A204.1 (cell line): ENCODE measurements around the gene ADORA2A.

Source experiments
- FAIRE-seq: peaks from 2 replicates; lab custom pipeline; 2012; peaks lifted over from hg19 to GRCh38; lab: Jason Lieb, UNC

ADORA2A gene

DNA sequence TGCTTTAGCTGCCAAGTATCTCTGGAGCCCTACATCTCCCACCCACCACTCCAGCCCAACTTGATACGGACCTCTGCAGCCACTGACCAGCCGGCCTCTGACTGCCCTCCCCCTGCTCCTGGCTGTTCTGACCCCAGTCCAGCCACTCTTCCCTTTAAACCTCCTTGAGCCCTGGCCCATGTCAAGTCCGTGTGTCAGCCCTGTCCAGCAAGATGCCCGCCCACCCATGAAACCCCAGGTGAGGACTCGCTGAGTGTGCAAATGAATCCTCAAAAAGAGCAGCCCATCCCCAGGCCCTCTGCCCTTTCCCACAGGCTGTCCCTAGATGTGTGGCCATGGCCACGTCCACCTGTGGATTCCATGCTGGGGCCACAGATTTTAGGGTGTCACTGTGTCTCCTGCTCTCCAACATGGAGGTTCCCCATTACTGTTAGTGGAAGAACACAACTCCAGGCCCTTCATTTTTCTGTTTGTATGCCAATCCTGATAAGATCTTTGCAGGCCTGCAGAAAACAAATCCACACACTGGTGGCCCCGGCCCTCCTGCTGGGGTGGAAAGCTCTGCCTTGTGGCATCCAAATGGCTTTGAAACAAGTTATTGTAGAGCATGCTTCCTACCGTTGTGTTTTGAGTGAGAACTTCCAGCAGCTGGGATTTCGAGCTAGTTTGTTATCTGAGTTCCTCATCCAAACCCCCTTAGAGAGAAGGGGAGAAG lies 22.7 kb upstream of the ADORA2A start:
- no peak for FAIRE-seq

DNA sequence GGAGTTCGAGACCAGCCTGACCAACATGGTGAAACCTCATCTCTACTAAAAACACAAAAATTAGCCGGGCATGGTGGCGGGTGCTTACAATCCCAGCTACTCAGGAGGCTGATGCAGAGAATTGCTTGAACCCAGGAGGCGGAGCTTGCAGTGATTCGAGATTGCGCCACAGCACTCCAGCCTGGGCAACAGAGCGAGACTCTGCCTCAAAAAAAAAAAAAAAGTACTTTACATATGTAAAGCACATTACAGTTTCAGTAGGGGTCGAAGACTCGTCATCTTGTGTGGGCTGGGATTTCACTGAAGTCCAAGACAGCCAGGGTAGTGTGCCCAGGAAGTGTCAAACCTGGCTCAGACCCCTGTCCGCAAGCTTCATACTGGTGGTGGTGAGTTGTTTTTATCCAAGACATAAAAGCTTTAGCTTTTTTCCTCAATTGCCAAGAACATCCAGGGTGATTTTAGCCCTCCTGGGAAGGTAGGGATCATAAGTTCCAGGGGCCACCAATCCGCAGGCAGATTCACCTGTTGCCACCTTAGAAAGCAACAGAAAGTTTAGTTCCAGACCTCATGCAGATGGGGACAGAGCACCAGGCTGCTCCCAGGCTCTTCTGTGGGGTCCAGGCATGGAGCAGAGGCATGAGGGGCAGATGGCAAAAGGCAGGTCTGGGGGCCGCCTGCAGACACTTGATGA lies 21.6 kb upstream of the ADORA2A start:
- no peak for FAIRE-seq

DNA sequence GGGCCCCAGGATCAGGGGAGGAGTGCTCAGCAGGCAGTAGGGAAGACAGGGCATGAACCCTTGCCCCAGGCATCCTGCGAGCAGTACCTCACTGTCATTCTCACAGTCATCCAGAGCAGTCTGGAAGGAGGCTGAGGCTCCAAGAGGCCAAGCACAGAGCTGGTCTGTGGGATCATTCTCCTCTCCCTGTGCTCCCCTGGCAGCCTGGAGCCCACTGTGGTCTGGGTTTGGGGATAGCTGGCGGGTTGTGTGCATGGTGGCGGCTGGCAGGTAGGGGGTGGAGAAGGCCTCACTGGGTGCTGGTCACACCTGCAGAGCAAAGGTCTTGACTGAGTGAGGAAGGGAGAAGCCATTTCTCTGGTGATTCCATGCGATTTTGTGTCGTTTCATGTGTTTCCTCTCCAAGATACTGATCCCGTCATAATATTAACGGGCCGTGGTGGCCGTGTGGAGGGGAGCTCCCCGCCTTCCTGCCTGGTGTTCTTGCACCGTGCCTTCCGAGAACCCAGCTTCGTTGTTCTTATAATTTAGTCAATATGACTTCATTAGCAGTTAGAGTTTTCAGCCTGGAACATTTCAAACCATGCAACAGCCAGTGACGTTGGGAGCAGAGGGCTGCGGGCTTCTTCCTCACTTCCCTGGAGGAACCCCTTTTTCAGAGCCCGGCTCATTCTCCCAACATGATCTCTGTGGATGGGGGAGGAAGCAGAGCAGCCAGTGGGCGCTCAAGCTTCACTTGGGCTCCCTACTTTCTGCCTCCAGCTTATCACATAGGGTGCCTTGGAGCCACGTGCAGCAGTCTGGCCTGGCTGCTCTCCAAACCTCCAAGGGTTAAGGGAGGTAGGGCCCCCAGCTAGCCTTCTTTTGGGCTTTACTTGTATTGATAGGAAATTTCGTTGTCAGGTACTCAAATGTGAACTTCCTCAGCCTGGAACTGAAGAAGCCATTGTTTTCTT lies 20.8 kb upstream of the ADORA2A start:
- no peak for FAIRE-seq

DNA sequence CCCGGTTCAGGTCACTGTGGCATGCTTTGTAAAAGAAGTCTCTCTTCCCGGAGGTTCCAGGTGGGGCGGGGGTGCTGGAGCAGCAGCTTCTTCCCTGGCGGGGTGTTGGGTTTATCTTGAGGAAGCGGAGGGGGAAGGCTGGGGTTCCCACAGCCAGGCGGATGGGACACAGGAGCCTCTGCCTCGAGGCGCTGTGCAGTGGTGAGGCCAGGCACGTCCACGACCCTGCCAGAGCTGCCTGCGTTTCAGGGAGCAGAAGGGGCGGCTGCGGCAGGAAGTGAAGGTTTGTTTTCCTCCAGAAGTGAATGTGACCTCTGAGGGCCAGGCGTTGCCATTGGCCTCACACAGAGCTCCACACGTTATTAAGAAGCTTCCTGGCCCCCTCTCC lies 20.1 kb upstream of the ADORA2A start:
- FAIRE-seq: no peak

DNA sequence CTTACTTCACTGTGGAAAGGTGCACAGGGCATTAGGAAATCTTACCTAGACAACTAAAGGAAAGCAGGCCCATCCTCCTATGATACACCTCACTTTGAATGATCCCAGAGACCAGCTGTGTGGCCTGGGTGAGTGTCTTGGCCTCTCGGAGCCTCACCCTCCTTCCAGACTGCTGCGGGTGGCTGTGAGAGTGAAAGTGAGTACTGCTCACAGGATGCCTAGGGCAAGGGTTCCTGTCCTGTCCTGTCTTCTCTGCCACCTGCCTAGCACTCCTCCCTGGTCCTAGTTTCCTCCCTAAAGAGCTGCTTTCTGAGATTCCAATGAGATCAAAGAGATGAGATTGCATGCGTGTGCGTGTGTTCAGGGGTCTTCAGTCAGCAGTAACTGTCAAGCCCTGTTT lies 19.5 kb upstream of the ADORA2A start:
- FAIRE-seq: no peak

DNA sequence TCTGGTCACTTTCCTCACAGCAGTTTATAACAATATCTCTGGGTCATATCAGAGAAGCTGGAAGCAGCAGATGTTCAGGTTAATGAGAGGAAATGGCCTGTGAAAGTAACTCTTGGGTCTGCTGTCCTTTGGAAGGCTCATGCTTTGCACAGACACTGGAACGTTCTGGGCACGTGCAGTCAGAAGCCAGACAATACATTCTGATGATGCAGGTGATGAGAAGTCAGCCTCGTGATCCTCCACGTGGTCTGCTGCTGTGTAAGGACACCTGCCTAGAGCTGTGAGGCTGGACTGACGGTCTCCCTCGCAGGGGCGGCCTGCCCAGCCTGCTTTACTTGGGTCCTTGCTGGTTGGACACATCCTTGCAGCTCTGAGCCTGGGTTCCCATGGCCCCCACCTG lies 18.8 kb upstream of the ADORA2A start:
- no peak for FAIRE-seq

DNA sequence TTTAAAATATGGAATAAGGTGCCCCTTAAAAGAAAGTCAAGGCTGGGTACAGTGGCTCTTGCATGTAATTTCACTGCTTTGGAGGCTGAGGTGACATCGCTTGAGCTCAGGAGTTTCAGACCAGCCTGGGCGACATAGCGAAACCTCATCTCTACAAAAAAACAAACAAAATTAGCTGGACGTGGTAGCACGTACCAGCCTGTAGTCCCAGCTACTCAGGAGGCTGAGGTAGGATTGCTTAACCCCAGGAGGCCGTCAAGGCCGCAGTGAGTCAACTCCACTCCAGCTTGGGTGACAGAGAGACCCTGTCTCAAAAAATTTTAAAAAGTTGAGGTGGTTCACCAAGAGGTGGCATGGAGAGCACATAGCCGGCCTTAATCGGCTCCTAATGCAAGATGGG lies 17.7 kb upstream of the ADORA2A start:
- FAIRE-seq: no peak

DNA sequence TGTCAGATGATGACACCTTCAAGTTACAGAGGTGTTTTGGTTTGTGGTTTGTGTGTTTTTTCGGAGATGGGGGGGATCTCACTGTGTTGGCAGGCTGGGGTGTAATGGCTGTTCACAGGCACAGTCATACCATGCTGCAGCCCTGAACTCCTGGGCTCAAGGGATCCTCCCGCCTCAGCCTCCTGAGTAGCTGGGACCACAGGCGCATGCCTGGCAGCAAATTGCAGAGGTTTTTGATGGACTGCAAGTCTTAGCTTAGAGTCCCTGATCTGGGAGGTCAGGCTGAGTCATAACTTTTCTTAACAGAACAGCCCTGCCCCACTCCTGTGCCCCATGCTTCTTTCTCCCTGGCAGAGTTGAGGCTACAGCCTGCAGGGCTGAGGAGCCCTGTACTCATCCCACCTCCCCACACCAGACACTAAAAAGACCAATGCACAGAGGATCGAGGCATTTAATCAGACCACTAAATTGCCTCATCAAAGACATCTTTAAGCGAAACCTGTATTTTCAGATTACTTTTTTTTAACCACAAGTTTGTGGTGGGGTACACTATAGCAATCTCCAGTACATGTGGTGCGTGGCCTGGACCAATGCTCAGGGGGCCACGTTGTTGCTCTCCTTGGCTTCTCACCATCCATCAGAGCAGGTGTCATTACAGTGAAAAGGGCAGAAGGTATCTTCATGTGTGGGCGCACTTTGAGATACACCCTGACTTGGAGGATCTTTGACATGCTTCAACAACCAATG lies 17.1 kb upstream of the ADORA2A start:
- no peak for FAIRE-seq

DNA sequence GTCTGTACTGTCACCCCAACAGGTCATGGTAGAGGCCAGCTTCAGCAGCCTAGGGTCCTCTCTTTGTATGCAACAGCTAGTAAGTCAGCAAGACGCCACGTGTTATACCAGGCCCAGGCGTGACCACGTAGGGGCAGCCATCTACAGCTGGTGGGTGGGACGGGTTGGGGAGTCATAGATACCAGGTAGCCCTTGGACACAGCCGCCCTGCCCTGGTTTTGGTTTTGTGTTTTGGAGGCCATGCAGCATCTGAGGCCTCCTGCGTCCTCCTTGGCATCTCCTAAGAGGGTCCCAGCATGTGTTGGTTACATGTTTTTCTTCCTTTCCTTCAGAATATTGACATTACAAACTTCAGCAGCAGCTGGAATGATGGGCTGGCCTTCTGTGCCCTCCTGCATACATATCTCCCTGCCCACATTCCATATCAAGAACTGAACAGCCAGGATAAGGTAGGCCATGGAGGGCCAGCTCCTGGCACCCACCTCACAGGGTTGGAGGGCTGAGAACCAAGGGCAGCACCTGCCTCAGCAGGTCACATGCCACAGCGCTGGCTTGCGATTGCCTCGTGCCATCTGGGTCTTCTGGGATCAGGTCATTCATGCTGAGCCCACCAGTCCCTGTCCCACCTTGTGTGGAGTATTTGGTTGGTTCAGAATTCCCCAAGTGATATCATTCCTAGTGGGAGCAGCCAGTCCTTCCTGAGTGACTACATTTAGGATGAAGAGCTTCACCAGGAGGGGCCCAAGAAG lies 16.0 kb upstream of the ADORA2A start:
- FAIRE-seq: no peak

DNA sequence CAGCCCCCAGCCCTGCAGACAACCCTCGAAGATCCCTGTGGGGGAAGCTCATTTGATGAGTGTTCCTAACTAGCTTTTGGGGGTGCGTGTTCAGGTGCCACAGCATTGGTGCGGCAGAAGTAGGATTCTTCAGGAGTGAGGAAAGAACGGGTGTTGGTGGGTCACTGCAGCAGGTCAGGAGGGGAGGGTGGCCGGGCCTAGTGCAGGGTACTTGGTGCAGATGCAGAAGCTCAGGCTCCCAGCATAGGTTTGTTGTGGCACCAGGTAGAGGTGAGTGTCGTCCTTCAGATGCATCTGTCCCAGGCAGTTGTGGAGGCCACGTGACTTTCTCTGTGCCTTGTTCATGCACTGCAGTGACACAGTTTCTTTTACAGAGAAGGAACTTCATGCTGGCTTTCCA lies 15.1 kb upstream of the ADORA2A start:
- no peak for FAIRE-seq

DNA sequence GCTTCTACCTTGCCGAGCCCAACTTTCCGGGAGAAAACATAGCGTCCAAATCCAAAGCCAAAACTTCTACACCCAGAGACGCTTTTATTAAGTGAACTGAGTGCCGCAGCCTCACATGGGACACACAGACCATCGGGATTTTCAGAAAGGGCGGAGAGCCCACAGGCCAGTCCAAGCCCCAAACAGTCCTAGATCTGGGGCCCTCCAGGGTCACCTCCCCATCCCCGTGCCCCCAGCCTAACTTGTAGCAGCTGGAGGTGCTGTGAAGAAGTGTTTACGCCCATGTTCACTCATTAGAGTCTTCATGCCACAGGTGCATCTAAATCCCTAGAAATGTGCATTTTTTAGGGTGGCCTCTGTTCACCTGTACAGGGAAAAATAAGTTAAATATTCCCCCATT lies 14.1 kb upstream of the ADORA2A start:
- no peak for FAIRE-seq

DNA sequence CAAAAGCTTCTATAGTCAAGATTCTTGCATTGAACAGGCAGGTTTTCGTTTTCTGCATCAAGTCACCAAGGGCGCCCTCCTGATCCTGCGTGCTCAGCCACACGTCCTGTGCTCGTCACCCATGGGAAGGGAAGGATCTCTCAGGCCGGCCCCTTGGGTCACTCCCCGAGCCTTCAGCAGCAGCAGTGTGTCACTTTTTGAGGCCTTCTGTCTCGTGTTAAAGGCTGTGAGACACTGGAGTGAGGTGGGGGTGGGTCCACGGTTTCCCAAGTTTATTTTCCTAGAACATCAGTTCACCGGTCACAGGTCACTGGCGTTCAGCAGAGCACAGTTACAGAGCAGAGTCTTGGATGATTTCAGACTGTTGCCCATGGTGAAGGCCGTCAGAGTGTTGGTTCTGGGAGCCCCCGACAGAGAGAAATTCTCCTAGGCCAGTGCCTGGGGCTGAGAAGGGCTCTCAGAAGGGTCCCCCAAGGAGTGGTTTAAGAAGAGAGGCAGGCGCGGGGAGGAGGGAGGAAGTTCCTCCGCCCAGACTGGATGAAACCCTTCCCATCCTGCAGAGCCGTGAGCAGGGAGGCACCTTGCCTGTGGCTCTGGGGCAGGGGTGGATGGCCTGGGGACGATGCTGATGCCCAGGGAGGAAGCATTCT lies 13.5 kb upstream of the ADORA2A start:
- no peak for FAIRE-seq

DNA sequence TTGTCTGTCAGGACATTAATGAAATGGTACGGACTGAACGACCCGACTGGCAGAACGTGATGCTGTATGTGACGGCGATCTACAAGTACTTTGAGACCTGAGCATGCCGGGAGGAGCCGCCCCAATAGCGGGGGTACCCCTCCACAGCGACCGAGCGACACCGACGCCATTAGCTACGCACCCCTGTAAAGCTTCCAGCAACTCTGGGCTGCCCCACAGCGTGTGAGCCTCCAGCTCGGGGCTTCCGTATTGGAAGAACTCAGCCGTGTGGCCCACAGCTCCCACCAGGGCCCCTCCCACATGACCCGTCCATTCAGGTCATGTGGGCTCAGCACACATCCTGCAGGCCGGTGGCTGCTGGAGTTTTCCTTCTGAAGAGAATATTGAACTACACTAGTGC lies 12.9 kb upstream of the ADORA2A start:
- FAIRE-seq: no peak

DNA sequence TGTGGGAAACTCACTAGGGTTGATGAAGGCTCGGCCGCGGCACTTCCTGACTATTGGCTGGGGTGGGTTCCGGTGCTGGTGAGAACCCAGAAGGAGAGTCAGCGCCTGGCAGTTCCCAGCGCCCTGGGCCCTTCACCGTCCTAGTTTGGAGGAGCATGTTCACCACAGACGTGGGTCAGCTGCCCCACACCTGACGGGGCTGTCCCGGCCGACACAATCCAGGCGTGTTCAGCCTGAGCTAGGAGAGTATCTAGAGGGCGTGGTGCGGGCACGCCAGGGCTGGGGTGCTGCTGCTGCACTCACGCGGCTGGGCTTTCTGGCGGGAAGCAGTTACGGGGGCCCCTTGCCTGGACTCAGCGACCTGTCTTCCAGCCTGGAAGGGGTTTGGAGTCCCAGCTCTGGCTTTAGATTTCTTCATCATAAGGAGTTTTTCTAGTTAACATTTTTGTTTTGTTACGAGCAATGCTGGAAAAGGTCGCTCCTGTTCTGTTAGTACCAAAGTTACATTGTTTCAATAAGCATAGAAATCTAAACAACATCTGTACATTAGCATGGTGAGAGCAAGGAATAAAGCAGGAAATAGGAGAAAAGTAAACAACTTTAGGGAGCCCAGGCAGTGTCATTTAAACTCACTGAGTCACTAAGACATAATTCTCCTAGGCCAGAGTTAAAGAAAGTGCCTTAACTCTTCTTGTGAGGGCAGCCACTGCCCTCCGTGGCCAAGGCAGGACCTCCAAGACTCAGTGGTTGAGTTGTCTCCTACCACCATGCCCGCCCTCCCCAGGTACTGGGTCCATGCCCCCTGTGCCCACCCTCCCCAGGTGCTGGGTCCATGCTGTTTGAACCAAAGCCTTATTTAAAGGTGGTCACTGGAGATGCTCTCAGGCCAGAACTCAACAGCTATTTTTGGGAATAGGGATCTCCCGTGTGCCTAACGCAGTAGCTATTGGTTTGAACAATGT lies 12.1 kb upstream of the ADORA2A start:
- FAIRE-seq: no peak

DNA sequence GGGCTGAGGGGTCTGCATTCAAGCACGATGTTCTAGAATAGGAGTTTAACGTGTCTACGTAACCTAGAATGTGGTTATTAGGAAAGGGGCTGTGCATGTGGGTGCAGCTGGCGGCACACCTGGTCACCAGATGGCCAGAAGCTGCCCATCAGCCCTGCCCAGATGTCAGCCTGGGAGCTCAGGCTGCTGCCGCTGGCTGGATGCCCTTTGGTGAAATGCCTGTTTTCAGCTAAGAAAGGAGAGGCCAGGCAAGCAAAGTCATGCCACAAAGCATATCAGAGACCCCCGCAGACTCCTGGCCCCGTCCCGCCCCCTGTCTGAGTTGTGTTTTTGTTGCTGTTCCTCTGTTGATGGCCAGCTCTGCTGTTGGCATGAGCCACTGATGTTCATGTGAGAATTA lies 11.3 kb upstream of the ADORA2A start:
- no peak for FAIRE-seq

DNA sequence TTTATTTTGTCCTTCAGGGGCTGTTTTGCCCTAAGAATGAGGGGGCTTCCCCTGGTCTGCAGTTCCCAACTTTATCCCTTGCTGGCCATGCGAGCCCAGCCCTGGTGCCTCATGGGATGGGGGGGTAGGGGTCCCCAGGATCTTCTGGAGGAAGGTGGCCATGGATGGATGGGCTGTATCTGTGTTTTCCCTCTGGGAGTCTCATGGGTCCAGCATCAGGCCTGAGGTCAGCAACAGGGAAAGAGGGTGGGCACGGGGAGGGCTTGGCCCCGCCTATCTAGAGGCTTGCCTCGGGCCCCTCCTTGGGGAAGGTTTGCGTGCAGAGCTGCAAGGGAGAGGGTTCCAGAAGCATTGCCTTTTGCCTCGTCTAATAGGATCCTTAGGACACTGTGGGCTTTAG lies 10.8 kb upstream of the ADORA2A start:
- no peak for FAIRE-seq

DNA sequence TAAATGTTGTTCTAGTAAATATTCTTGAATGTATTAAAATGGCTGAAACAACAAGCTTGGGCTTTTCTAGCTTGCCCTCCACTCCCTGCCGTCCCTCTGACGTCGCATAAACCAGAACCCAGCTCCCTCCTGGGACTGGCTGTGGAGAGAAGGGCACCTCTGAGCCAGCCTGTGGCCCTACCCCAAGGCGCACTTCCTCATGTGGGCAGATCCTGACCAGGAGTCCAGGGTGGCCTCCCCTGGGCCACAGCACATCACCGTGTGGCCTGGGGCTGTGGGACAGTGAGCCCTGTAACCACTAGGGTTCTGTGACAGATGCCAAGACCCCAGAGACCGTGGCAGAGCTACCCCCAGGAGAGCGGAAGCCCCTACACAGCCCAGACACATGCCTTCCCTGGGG lies 10.2 kb upstream of the ADORA2A start:
- no peak for FAIRE-seq

DNA sequence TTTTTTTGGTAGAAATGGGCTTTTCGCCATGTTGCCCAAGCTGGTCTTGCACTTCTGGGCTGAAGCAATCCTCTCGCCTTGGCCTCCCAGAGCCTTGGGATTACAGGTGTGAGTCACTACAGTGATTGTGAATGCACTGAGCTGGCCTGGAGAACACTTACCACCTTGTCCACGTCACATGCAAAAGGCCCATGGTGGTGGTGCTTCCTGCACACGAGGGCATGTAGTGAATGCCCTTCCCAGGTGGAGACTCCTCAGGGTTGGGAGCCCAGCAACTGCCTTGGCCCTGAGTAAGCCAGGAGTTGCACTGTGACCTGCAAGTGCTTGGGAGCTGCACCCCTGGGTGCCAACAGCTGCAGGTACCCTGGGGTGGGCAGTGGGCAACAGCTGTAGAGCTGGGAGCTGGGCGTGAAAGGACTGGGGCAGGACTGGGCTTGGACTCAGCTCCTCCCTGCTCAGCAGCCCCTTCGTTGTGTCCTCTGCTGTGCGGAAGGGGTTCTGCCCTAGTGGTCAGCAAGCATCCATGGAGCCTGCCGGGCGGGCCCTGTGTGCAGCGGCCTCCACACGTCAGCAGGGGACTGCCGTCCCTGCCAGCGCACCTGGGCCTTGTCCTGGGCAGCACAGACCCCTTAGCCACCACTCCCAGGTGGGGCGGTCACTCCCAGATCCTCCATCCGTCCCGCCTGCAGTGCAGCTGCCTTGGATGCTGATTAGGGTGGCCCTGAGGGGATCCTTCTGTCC lies 9.3 kb upstream of the ADORA2A start:
- no peak for FAIRE-seq

DNA sequence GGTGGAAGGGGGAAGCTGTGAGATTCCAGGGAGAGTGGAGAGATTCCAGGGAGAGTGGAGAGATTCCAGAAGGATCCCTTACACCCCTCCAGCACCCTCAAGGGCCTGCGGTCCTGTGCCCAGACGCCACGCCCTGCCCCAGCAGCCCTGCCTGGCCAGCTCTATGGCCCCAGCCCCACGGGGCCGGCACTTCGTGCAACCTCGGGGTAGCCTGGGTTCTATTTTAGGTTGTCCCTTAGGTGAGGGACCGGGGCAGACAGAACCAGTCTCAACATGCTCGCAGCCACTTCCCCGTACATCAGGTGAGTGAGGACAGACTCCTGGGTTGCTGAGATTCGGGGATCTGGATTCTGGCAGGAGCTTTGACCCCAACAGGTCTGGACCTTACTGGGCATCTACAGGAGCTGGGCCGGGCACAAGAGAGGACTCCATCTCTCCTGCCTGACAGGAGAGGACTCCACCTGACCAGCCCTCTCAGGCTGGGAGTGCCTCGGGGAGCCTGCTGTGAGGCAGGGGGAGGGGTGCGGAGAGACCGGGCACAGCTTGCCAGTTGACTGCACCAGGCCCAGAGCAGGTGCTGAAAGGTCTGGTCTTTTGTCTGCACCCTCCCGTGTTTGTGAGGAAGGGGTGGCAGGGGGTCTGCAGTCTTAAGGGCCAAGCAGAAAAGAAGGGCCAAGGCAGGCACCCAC lies 8.5 kb upstream of the ADORA2A start:
- no peak for FAIRE-seq
